Anterior cingulate cortex (tissue), 58 donors: Measurements from ENCODE around the gene CFAP410.
"Not testable (repeated sequence)": the region's sequence is repeated elsewhere in the genome, so short reads cannot be mapped to it uniquely, and the experiment has no call there.

Experiments used
- DNase-seq, 58 donors: peaks; one replicate each; lab custom pipeline; 2025; lab: John Stamatoyannopoulos, UW

Gene CFAP410

DNA sequence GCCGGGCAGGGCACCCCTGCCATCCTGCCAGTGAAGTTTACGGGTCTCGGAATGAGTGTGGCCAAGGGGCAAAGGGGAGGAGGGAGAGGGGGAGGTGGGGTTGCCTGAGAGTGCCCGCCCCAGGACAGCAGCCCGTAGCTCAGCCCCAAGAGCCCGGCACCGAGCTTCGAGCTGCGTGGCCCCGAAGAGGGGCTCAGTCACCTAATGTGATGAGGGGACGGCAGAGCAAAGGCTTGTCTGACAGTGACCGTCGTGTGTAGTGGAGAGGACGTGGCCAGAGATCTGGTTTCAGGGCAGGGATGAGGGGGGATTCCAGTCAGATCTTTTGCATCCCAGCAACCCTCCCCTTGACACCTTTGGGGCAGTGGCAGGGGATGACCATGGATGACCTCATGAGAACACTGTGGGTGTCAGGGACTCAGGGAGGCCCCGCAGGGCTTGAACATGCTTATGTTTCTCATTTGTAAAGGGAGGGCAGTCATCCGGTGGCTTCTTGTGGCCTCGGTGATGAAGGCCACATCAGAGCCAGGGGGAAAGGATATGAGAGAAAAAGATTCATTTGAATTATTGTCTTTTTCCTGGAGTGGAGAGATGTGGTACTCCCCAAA is 13.2 kb upstream of the CFAP410 start:
- DNase-seq: no peak

DNA sequence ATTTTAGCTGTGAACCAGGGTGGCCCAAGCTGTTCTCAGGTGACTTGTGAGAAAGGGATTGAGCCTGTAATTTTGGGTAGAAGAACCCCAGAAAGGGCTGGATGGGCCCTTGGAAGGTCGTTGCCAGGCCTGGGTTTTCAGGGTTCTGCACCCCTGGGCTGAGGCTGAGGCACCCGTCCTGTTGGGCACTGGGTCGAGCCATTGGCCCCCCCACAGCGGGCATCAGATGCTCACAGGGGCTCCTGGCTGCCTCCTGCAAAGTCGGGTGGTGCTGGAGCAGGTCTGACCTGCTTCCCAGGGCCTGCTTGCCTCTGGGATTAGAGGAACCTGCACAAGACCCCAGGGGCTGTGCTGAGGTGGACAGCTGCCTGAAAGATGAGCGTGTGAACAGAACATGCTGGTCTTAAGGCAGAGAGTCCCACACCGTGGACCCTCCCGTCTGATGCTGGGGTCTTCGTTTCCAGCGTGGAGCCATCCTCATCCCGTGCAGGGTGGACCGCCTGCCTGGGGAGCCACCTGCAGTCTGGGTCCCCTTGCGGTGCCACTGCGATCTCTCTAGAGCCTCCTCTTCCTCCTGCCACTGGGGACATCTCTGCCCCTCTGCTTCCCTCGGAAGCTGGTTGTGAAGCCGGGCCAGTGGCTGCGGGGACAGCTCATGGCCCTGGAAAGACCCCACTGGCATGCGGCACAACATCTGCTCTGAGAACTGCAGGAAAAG is 12.5 kb upstream of the CFAP410 start:
- no peak for DNase-seq

DNA sequence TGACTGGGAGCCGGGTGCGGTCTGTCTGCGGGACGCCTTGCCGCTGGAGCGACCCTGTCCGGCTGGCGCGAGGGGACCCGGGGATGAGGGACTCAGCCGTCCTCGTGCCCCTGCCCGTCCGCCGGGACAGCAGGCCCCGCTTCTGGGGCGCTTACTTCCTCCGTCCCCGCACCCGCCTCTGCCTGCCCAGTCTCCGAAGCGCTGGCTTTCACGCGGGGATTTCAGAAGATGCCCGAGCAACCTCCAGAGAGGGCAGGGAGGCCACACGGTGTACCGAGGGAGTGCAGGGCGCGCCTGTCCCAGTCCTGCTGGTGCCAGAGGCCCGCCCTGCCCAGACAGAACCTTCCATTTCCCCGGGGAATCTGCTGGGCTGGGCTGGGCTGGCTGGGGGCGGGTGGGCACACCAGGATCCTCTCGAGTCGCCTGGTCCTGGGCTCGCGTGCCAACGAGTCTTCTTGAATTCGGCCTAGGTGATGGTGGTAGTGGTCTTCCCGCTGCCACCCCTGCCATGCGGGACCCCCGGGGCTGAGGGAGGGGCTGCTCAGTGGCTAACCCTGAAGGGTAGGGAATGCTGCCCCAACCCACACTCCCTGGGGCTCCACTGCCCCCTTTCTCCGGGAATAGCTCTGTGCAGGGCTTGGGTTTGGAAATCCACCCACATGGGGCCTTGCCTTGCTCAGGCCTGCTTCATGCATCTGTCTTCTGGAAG is 11.7 kb upstream of the CFAP410 start:
- DNase-seq: peak in 1 of 58 donors; percentile 40

DNA sequence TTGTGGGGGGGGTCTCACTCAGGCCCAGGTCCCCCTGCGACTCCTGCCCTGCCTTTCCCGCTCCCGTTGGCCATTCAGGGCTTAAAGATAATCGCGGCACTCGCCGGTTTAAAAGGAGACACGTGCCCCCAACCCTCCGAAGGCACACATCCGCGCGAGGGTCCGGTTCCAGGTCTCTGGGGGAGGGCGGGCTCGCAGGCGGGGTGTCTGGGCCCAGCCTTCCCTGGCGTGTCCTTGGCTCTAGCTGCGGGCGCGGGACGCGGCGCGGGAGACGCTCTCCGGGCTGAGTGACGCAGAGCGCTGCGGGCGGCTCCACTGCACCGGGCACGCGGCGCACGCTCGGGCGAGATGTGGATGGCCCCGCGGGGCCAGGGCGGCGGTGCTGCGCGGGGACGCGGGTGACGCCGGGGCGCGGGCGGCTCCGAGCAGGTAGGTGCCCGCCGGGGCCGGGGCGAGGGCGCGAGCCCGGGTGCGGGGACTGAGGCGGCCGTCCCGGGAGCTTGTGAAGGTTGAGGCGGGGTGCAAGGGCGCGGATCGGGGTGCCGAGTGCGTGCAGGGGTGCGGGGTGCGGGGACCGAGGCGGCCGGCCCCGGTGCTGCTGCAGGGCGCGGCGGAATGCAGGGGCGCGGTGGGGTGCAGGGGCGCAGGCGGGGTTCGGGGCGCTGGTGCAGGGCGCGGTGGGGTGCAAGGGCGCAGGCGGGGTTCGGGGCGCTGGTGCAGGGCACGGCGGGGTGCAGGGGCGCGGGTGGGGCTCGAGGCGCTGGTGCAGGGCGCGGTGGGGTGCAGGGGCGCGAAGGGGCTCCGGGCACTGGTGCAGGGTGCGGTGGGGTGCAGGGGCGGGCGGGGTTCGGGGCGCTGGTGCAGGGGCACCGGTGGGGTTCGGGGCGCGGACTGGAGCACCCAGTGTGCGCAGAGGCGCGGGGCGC is 10.9 kb upstream of the CFAP410 start:
- DNase-seq: peak in 14 of 58 donors; percentile 16 to 73 (median 34)

- DNase-seq: no peak
Measured at GRCh38 chr21:44349416-44349846, 10.2 kb upstream of the CFAP410 start.

GRCh38 chr21:44348861-44349260 is 9.7 kb upstream of the CFAP410 start:
- DNase-seq: no peak

DNA sequence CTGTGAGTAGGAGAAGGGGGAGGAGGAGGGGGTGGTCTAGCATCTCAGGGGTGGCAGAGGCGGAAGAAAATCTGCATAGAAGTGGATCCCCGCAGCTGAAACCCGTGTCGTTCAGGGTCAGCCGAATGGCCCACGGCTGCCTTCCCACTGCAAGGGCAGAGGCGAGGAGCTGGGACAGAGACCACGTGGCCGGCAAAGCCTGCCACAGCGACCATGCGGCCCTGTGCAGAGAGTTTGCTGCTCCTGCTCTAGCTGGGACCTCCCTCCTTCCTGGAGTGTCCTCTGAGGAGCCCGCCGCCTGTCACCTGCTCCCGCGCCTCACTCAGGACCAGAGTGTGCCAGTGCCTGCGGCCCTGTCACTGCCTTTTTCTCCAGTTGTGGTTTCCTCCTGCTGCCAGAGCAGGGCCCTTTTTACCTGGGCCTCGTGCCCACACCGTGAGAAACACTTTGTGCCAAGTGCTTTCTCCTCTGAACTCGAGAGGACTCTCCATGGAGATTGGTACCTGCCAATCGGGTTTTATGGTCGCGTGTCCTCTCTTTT is 8.8 kb upstream of the CFAP410 start:
- no peak for DNase-seq

- no peak for DNase-seq
Measured at GRCh38 chr21:44345495-44345894, 6.3 kb upstream of the CFAP410 start.

GRCh38 chr21:44344541-44345183 is 5.5 kb upstream of the CFAP410 start:
- DNase-seq: no peak

- not testable (repeated sequence) for DNase-seq
Measured at GRCh38 chr21:44342981-44343380, 3.8 kb upstream of the CFAP410 start.

DNA sequence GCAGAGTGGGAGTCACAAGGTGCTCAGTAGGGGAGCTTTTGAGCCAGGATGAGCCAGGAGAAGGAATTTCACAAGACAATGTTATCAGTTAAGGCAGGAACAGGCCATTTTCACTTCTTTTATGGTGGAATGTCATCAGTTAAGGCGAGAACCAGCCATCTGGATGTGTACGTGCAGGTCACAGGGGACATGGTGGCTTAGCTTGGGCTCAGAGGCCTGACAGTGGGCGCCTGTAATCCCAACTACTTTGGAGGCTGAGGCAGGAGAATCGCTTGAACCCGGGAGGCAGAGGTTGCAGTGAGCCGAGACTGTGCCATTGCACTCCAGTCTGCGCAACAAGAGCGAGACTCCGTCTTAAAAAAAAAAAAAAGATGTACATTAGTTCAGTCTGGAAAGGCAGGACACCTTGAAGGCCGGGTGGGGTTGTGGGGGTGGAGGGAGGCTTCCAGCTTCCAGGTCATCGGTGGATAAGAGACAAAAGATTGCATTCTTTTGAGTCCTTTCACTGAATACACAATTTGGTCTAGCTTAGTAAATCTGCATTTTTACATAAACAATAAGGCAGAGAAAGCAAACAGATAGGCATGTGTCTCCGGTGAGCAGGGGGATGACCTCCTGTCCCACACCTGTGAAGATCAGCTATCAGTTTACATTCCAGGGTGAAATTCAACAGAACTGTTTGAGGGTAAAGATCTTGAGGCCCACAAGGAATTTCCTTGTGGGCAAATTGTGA is 2.7 kb upstream of the CFAP410 start:
- DNase-seq: not testable (repeated sequence)

DNA sequence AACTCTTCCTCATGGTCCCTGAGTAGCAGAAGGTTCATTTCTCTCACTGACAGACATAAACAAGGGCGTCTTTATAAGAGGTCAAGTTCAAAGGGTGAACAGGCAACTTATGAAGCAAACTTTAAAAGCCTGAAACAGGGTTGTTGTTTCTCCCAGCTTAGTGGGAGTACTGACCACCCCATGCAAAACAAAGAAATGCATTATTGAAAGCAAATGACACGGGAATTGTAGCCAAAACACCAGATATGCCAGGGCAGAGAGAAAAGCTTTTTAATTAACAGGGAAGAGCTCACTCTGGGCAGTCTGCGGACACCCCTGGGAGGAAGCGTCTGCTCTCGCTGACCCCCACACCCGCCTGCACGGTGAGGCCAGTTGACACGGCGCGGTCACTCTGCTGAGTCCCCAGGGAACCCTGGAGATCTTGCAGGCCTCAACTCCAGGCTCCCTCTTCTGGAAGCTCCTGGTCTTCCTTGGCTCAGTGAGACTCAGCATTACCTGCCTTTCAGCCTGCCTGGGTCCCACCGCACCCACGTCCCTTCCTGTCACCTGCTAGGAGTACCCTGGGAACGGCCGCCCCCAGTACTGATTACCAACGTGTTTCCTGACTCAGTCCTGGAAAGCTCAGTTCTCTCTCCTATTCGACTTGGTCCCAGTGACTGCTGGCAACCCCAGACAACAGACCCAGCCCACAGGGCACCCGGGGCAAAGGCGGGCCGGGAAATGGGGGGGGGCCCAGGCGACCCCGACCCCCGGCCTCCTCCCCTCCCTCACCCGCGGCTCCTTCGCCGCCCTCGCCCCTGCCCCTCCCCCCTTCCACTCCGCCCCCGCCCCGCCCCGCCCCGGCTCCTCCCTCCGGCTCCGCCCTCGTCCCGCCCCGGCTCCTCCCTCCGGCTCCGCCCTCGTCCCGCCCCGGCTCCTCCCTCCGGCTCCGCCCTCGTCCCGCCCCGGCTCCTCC is 972 bp downstream of the CFAP410 start:
- DNase-seq: peak in 47 of 58 donors; percentile 21 to 83 (median 67)

GRCh38 chr21:44337449-44337848 is 1.7 kb downstream of the CFAP410 start:
- no peak for DNase-seq

DNA sequence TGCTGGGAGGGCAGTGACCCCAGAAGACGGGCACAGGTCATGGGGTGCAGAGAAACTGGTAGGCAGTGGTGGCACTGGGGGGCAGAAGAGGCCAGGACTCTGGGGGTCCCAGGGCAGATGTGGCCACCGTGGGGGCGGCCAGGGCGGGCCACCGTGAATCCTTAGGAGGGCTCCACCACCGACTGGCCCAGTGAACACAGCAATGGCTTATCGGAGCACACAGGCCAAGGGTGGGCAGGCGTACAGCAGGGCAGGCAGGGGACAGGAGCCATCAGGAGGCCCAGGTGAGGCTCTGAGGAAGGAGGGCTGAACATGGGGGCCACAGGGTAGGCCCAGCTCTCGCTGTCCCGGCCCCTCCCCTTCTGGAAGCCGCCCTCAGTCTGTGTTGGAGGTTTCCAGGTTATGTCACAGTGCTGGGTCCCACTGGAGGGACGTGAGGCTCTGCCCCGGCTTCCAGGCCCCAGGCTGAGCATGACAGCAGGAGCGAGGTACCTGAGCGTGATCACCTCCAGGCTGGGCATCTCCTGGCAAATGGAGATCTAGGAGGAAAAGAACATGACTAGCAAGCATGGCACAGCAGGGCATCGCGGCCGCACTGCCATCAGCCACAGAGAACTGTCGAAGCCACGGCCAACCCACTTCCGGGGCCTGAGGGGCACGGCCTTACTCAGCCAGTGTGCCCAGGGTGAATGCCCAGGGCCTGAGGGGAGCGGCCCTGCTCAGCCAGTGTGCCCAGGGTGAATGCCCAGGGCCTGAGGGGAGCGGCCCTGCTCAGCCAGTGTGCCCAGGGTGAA is 3.7 kb downstream of the CFAP410 start:
- DNase-seq: no peak

DNA sequence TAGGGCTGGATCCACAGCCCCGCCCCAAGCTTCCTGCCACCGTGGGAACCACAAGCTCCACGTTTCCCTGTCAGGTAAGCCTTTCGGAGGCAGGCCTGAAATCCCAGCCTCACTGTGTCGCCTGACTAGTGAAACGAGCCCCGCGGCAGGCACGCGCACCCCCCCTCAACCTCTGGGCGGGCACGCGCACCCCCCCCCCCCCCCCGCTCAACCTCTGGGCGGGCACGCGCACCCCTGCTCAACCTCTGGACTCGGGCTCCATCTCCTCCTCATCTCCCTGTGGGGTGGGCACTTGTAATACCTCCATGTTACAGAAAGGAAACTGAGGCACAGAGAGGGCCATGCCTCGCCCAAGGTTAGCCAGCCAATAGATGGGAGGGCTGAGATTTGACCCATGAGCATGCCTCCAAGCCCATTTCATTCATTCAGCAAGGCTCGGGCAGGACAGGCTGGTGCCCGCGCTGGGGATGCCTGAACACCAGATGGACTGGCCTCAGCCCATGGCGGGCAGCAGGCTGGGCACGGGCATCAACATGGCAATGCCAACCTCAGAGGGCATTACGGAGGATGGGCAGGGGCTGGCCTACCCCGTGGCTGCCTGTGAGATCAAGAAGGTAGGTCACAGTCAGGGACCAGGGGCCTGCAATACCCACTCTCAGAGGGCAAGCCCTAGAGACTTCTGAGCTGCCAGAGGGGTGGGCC is 4.7 kb downstream of the CFAP410 start:
- no peak for DNase-seq
